Ovary (tissue), 3 donors: ENCODE results near the gene FAM110D.

Source experiments
- POLR2A ChIP-seq: fragments of 450-650 bp; IDR thresholded peaks from one replicate; pipeline ENCODE4 v1.6.1; 2017; ENCODE audit warnings: antibody characterized with exemption, mild to moderate bottlenecking, moderate library complexity
- TF ChIP-seq, protein P1 (sequence below), 3 donors: fragments of 450-650 bp in 2 of 3; fragments of 200-600 bp in 1 of 3; IDR thresholded peaks; one replicate each; pipeline versions ENCODE4 v1.5.1 to v1.8.0; 2016 to 2022; ENCODE audit warnings: antibody characterized with exemption in 3 of 3, mild to moderate bottlenecking in 1 of 3
- donor health status: DM: no; HTN: no; CAD: no.

DNA sequence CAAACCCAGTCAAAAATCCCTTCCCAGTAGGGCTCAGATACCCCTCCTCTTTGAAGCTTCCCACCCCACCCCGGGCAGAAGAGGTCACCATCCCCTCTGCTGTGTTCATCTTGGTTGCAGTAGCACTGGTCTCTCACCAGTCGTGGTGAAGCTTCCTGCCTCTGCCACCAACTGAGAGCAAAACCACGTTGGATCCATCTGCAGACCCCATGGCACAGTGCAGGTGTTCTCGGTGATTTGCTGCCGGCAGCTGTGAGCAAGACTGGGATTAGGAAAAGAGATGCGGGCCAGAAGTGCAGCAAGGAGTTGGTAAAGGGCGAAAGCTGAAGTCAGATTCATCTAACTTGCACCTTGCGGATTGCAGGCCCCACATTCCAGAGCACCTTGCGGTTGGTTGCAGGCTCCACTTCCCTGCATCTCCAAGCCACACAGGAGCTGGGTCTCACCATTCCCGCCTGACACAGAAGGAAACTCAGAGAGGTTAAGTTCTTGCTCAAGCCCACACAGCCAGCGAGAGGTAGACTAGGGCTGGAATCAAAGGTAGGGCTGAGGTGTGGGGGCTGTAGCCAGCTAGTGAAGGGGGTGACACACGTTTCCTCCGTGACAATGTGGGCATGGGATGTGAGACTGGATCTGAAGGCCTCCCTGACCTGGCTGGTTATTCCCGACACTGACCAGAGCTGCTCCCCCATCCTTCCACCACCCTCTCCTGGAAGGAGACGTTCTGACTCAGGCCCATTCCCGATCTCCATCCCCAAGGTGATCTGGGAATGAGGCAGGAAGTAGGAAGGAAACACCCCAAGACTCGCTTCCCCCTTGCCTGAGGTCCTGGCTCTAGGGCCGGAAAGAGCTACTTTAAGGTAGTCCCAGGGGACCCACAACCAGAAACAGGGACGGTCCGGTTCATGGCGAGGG lies 3.3 kb upstream of the FAM110D start:
- TF ChIP-seq, protein P1, sequence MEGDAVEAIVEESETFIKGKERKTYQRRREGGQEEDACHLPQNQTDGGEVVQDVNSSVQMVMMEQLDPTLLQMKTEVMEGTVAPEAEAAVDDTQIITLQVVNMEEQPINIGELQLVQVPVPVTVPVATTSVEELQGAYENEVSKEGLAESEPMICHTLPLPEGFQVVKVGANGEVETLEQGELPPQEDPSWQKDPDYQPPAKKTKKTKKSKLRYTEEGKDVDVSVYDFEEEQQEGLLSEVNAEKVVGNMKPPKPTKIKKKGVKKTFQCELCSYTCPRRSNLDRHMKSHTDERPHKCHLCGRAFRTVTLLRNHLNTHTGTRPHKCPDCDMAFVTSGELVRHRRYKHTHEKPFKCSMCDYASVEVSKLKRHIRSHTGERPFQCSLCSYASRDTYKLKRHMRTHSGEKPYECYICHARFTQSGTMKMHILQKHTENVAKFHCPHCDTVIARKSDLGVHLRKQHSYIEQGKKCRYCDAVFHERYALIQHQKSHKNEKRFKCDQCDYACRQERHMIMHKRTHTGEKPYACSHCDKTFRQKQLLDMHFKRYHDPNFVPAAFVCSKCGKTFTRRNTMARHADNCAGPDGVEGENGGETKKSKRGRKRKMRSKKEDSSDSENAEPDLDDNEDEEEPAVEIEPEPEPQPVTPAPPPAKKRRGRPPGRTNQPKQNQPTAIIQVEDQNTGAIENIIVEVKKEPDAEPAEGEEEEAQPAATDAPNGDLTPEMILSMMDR (IDR thresholded peaks at IDR 0.05), result no peak
- TF ChIP-seq POLR2A, result no peak
